PFSK-1 (cell line): Measurements from ENCODE around the gene PPARA.

Experiments used
- POLR2AphosphoS5 ChIP-seq: IDR thresholded peaks from 2 replicates; pipeline ENCODE4 v1.6.1; 2012; ENCODE audit warnings: low read depth, mild to moderate bottlenecking, control low read depth, low read length, moderate library complexity
- TAF1 ChIP-seq: IDR thresholded peaks from 2 replicates; pipeline ENCODE4 v1.6.1; 2012; ENCODE audit warnings: low read length, control low read depth, borderline replicate concordance; ENCODE audit not compliant: insufficient read depth
- TF ChIP-seq, protein P1 (sequence below), 2 experiments: IDR thresholded peaks; 2 replicates each; pipeline versions ENCODE4 v1.6.1 to v1.8.0; 2011 to 2012; ENCODE audit warnings: low read depth in 2 of 2, low read length in 2 of 2, control low read depth in 1 of 2, inconsistent platforms in 1 of 2, mild to moderate bottlenecking in 1 of 2, moderate library complexity in 1 of 2; ENCODE audit not compliant: insufficient read depth in 1 of 2

GRCh38 chr22:46192210-46192993 lies 42.1 kb downstream of the PPARA start:
- TF ChIP-seq TAF1, result no peak
- TF ChIP-seq, protein P1, sequence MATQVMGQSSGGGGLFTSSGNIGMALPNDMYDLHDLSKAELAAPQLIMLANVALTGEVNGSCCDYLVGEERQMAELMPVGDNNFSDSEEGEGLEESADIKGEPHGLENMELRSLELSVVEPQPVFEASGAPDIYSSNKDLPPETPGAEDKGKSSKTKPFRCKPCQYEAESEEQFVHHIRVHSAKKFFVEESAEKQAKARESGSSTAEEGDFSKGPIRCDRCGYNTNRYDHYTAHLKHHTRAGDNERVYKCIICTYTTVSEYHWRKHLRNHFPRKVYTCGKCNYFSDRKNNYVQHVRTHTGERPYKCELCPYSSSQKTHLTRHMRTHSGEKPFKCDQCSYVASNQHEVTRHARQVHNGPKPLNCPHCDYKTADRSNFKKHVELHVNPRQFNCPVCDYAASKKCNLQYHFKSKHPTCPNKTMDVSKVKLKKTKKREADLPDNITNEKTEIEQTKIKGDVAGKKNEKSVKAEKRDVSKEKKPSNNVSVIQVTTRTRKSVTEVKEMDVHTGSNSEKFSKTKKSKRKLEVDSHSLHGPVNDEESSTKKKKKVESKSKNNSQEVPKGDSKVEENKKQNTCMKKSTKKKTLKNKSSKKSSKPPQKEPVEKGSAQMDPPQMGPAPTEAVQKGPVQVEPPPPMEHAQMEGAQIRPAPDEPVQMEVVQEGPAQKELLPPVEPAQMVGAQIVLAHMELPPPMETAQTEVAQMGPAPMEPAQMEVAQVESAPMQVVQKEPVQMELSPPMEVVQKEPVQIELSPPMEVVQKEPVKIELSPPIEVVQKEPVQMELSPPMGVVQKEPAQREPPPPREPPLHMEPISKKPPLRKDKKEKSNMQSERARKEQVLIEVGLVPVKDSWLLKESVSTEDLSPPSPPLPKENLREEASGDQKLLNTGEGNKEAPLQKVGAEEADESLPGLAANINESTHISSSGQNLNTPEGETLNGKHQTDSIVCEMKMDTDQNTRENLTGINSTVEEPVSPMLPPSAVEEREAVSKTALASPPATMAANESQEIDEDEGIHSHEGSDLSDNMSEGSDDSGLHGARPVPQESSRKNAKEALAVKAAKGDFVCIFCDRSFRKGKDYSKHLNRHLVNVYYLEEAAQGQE (IDR thresholded peaks at IDR 0.05; ENCODE audit: insufficient read depth in 1 of 2, low read depth in 2 of 2, low read length in 2 of 2), result no peak
- TF ChIP-seq POLR2AphosphoS5, result no peak
